Prostate gland (tissue), 2 donors: ENCODE data around the gene TWF2. TPM values are rescaled to one million over a fixed set of nuclear protein-coding genes. Genes with fewer than 3 reads are reported as not detected.

Source experiments
- DNase-seq: peaks from one replicate; pipeline ENCODE4 v3.0.0-alpha.2; 2019; ENCODE audit warnings: low spot score
- H3K27ac ChIP-seq, 2 donors: fragments of 200-600 bp; sonication (generic); 2 replicates each; pipeline ENCODE4 v1.5.1; 2017 to 2019
- H3K27me3 ChIP-seq: fragments of 200-600 bp; sonication (generic); replicated peaks from 2 replicates; pipeline ENCODE4 v1.5.1; 2019; ENCODE audit not compliant: insufficient read depth
- H3K36me3 ChIP-seq, 2 donors: fragments of 200-600 bp; sonication (generic); 1 replicate in 1 of 2; 2 replicates in 1 of 2; pipeline versions ENCODE4 v1.5.1 to v1.8.1; 2017 to 2019
- H3K4me1 ChIP-seq: fragments of 200-600 bp; sonication (generic); replicated peaks from 2 replicates; pipeline ENCODE4 v1.5.1; 2019
- H3K4me3 ChIP-seq, 2 donors: fragments of 200-600 bp; sonication (generic); 2 replicates each; pipeline ENCODE4 v1.5.1; 2017 to 2019
- H3K9me3 ChIP-seq: fragments of 200-600 bp; sonication (generic); 2 replicates; pipeline ENCODE4 v1.5.1; 2017
- CTCF ChIP-seq, 4 experiments: fragments of 200-600 bp in 2 of 4; fragments of 450-650 bp in 2 of 4; sonication (generic) in 2 of 4; IDR thresholded peaks; 1 replicate in 3 of 4; 2 replicates in 1 of 4; pipeline ENCODE4 v1.5.1; 2016 to 2019; ENCODE audit warnings: antibody characterized with exemption in 4 of 4, mild to moderate bottlenecking in 2 of 4, moderate library complexity in 2 of 4
- POLR2A ChIP-seq: fragments of 450-650 bp; IDR thresholded peaks from one replicate; pipeline ENCODE4 v1.6.1; 2016; ENCODE audit warnings: antibody characterized with exemption, mild to moderate bottlenecking
- POLR2AphosphoS5 ChIP-seq: sonication (generic); formaldehyde crosslinking; IDR thresholded peaks from one replicate; pipeline ENCODE4 v1.6.1; 2017; ENCODE audit warnings: antibody characterized with exemption
- WGBS: methylation state at CpG from one replicate; pipeline ENCODE4 v1.1.5; 2018; 5-methylcytosine and 5-hydroxymethylcytosine counted together
- intact Hi-C: fragments of 100-400 bp; cut with DNase I; formaldehyde crosslinking; loops from one replicate; pipeline ENCODE4 v1.14.2; 2022
- total RNA-seq, 2 donors: library from RNA; depleted of rRNA; stranded (reverse); fragments of >200 nt; gene quantifications; one replicate each; pipeline ENCODE4 v1.1.0, GENCODE V29; 2016

TWF2 gene
- total RNA-seq, 2 donors from 2014 or later, result 60.9 to 65.5 TPM

- Histone ChIP-seq H3K4me3 (no peak overlapping the region), H3K9me3 (no peaks in the 10 kb centered on the region), H3K36me3 (no peaks in the 10 kb centered on the region), H3K27me3 (no peaks in the 10 kb centered on the region), H3K4me1 (no peaks in the 10 kb centered on the region), H3K27ac (no peak overlapping the region)
- intact Hi-C loops, result no loop called here
- TF ChIP-seq CTCF (IDR thresholded peaks at IDR 0.05), result no peak
- TF ChIP-seq POLR2A, result no peak
- no peak for TF ChIP-seq POLR2AphosphoS5
- 60% methylated on average over 10 of the region's 10 CpGs for WGBS
- no peak for DNase-seq
Measured at GRCh38 chr3:52248816-52249547, 10.0 kb upstream of the TWF2 start.

DNA sequence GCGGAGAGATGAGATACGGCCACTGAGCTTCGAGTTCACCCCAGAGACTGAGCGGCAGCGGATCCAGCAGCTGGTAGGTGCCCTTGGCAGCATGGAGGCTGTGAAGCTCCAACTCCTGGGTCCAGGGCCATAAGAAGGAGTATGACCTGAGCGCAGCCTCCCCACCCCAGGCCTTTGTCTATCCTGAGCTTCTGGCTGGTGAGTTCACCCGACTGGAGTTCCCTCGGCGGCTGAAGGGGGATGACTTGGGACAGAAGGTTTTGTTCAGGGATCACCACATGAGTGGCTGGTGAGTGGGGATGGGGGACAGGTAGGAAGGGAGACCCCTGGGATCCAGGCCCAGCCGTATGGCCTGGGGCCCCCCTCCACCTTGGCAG lies 9.2 kb upstream of the TWF2 start:
- H3K27ac ChIP-seq, result no peak overlapping the region
- H3K27me3 ChIP-seq, result no peaks in the 10 kb centered on the region
- H3K9me3 ChIP-seq, result no peaks in the 10 kb centered on the region
- intact Hi-C loops, result no loop called here
- H3K4me3 ChIP-seq, result no peak overlapping the region
- DNase-seq, result no peak
- H3K36me3 ChIP-seq, result no peaks in the 10 kb centered on the region
- WGBS, result 93% methylated on average over 10 of the region's 10 CpGs
- no peaks in the 10 kb centered on the region for H3K4me1 ChIP-seq
- TF ChIP-seq POLR2AphosphoS5 (no peak), POLR2A (no peak), CTCF (IDR thresholded peaks at IDR 0.05) (no peak)

- Histone ChIP-seq H3K9me3 (no peaks in the 10 kb centered on the region), H3K27me3 (no peaks in the 10 kb centered on the region), H3K4me3 (no peak overlapping the region), H3K36me3 (no peaks in the 10 kb centered on the region), H3K4me1 (no peaks in the 10 kb centered on the region), H3K27ac (no peak overlapping the region)
- DNase-seq, result no peak
- intact Hi-C loops, result no loop called here
- 96% methylated on average over 7 of the region's 7 CpGs for WGBS
- no peak for TF ChIP-seq POLR2AphosphoS5
- TF ChIP-seq POLR2A, result no peak
- TF ChIP-seq CTCF (IDR thresholded peaks at IDR 0.05), result no peak
Measured at GRCh38 chr3:52247409-52248164, 8.6 kb upstream of the TWF2 start.

GRCh38 chr3:52246728-52247408 lies 7.9 kb upstream of the TWF2 start:
- no peaks in the 10 kb centered on the region for H3K4me1 ChIP-seq
- H3K36me3 ChIP-seq, result no peaks in the 10 kb centered on the region
- intact Hi-C loops, result no loop called here
- peak overlapping the region; percentile 30 to 74 for H3K27ac ChIP-seq
- H3K4me3 ChIP-seq, result no peak overlapping the region
- 78% methylated on average over 14 of the region's 14 CpGs for WGBS
- DNase-seq, result no peak
- H3K27me3 ChIP-seq, result no peaks in the 10 kb centered on the region
- H3K9me3 ChIP-seq, result no peaks in the 10 kb centered on the region
- TF ChIP-seq POLR2AphosphoS5, result no peak
- TF ChIP-seq POLR2A, result no peak
- no peak for TF ChIP-seq CTCF (IDR thresholded peaks at IDR 0.05)
